ENCODE measurements around the gene EIF2S2. TPM values are rescaled to one million over a fixed set of nuclear protein-coding genes. Genes with fewer than 3 reads are reported as not detected.

EIF2S2 gene
- total RNA-seq, 1 experiment from 2014 or later, result 124 TPM

GRCh38 chr20:34098570-34098969 lies 13.5 kb downstream of the EIF2S2 start (continued):
- TF ChIP-seq STAT6 (CRISPR knock-in tag; conservative IDR thresholded peaks at IDR 0.05; ENCODE audit: low read depth), result no peak
- TF ChIP-seq TEAD1 (CRISPR knock-in tag; IDR thresholded peaks at IDR 0.05), result no peak
- TF ChIP-seq ZNF671 (CRISPR knock-in tag; IDR thresholded peaks at IDR 0.05), result no peak
- no peak for TF ChIP-seq MLX (CRISPR knock-in tag; IDR thresholded peaks at IDR 0.05)
- TF ChIP-seq E2F4 (CRISPR knock-in tag; IDR thresholded peaks at IDR 0.05; ENCODE audit: borderline replicate concordance, low read depth), result no peak
- TF ChIP-seq NFE2L1 (CRISPR knock-in tag; IDR thresholded peaks at IDR 0.05), result no peak
- TF ChIP-seq ZNF416 (CRISPR knock-in tag; IDR thresholded peaks at IDR 0.05), result no peak
- no peak for TF ChIP-seq IRF1 (CRISPR knock-in tag; IDR thresholded peaks at IDR 0.05)
- TF ChIP-seq ARID4B (CRISPR knock-in tag; IDR thresholded peaks at IDR 0.05; ENCODE audit: borderline replicate concordance), result no peak
- TF ChIP-seq ZNF317 (CRISPR knock-in tag; IDR thresholded peaks at IDR 0.05; ENCODE audit: borderline replicate concordance, low read depth), result no peak
- no peak for TF ChIP-seq TCF7 (CRISPR knock-in tag; IDR thresholded peaks at IDR 0.05; ENCODE audit: low read depth)
- TF ChIP-seq USF2 (CRISPR knock-in tag; IDR thresholded peaks at IDR 0.05), result no peak
- no peak for TF ChIP-seq FOXP4 (CRISPR knock-in tag; IDR thresholded peaks at IDR 0.05)
- no peak for TF ChIP-seq HMGXB4 (CRISPR knock-in tag; IDR thresholded peaks at IDR 0.05)

Measured in WTC11 (cell line).